Suprapubic skin (tissue), 4 donors: Measurements from ENCODE around the gene MBD6.

Experiments
- CTCF ChIP-seq, 2 donors: fragments of 200-600 bp in 1 of 2; fragments of 450-650 bp in 1 of 2; sonication (generic) in 1 of 2; IDR thresholded peaks; one replicate each; pipeline ENCODE4 v1.5.1; 2016 to 2019; ENCODE audit warnings: antibody characterized with exemption in 2 of 2, mild to moderate bottlenecking in 1 of 2, moderate library complexity in 1 of 2
- POLR2A ChIP-seq, 2 donors: fragments of 450-650 bp; IDR thresholded peaks; one replicate each; pipeline ENCODE4 v1.6.1; 2017; ENCODE audit warnings: antibody characterized with exemption in 2 of 2, mild to moderate bottlenecking in 2 of 2, moderate library complexity in 2 of 2
- POLR2AphosphoS5 ChIP-seq, 3 donors: sonication (generic); formaldehyde crosslinking; IDR thresholded peaks; one replicate each; pipeline ENCODE4 v1.6.1; 2017; ENCODE audit warnings: antibody characterized with exemption in 3 of 3

- TF ChIP-seq CTCF (IDR thresholded peaks at IDR 0.05) (no peak), POLR2AphosphoS5 (IDR thresholded peaks at IDR 0.05) (no peak), POLR2A (IDR thresholded peaks at IDR 0.05) (no peak)
Observed at GRCh38 chr12:57552306-57552651, 29.7 kb downstream of the MBD6 start.
